NCI-H1694 treated with DMSO at 0.1 percent for 48 hours (cell line): ENCODE data around the gene KRTAP5-7.
"Not testable (repeated sequence)": the region's sequence is repeated elsewhere in the genome, so short reads cannot be mapped to it uniquely, and the experiment has no call there.

Source experiments
- DNase-seq: peaks from one replicate; lab custom pipeline; 2025; lab: John Stamatoyannopoulos, UW

The KRTAP5-7 gene

DNA sequence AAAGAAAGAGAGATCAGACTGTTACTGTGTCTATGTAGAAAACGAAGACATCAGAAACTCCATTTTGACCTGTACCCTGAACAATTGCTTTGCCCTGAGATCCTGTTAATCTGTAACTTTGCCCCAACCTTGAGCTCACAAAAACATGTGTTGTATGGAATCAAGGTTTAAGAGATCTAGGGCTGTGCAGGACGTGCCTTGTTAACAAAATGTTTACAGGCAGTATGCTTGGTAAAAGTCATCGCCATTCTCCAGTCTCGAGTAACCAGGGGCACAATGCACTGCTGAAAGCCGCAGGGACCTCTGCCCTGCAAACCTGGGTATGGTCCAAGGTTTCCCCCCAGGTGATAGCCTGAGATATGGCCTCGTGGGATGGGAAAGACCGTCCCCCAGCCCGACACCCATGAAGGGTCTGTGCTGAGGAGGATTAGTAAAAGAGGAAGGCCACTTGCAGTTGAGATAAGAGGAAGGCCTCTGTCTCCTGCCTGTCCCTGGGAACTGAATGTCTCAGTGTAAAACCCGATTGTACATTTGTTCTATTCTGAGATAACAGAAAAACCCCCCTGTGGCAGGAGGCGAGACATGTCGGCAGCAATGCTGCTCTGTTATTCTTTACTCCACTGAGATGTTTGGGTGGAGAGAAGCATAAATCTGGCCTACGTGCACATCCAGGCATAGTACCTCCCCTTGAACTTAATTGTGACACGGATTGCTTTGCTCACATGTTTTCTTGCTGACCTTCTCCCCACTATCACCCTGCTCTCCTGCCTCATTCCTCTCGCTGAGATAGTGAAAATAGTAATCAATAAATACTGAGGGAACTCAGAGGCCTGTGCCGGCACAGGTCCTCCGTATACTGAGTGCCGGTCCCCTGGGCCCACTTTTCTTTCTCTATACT lies 7.9 kb downstream of the KRTAP5-7 start:
- DNase-seq = not testable (repeated sequence)

DNA sequence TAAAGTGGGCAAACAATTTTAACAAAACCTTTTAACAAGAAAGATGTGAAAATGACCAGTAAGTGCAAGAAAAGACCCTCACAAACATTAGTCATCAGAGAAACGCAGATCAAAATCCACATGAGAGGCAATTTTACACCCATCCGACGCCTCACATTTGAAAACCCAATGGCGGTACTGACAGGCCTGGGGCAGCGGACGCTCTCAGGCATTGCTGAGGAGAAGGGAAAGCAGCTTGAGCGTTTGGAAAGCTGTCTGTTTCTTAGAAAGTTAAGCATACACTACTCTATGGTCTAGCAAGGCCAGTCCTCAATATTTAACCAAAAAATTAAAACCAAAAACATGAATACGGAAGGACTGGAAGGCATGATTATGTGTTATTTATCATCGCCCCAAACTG lies 8.8 kb downstream of the KRTAP5-7 start:
- DNase-seq = no peak

DNA sequence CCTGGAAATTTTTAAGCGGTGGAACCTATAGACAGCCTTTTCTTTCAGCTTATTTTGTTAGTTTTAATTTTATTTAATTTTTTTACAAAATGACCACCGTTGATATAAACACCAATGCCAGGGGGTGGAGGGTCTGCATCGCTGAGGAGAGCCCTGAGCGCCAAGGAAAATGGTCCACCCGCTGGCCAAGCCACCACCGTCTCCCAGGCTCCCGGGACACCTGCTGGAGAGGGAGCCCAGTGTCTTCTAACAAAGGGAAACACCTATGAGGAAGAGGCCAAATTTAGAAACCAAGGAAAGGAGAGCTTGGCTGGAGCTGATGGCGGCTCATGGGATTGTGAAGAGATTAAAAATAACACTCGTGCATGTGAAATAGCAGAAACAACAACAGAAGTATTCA lies 10.5 kb downstream of the KRTAP5-7 start:
- DNase-seq = no peak

DNA sequence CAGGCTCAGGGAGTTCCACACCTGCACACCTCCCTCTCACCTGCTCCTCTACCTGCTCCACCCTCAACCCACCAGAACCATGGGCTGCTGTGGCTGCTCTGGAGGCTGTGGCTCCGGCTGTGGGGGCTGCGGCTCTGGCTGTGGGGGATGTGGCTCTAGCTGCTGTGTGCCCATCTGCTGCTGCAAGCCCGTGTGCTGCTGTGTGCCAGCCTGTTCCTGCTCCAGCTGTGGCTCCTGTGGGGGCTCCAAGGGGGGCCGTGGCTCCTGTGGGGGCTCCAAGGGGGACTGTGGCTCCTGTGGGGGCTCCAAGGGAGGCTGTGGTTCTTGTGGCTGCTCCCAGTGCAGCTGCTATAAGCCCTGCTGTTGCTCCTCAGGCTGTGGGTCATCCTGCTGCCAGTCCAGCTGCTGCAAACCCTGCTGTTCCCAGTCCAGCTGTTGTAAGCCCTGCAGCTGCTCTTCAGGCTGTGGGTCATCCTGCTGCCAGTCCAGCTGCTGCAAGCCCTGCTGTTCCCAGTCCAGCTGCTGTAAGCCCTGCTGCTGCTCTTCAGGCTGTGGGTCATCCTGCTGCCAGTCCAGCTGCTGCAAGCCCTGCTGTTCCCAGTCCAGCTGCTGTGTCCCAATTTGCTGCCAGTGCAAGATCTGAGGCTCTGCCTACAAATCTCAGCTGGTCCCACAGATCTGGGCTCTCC lies 11.1 kb downstream of the KRTAP5-7 start, which contains the start of gene KRTAP5-8:
TSS of gene KRTAP5-8 (plus strand) at position 49 of the 689 bp plus-strand sequence. CDS start at position 80, 31 bp downstream.
- not testable (repeated sequence) for DNase-seq

DNA sequence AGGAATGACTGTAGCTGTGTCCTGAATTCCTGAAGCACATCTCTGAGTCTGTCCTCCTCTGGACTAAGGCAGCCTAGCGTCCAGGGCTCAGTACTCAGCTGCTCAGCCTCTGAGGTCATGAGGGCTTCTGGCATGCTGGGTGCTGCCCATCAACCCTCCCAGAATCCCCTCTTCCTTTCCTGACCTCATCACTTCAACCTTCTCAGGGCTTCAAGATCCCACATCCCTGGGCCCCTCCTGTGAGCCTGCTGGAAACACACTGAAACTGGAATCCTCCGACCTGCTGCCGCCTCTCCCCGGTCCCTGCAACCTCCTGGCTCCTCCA lies 11.6 kb downstream of the KRTAP5-7 start:
- no peak for DNase-seq

DNA sequence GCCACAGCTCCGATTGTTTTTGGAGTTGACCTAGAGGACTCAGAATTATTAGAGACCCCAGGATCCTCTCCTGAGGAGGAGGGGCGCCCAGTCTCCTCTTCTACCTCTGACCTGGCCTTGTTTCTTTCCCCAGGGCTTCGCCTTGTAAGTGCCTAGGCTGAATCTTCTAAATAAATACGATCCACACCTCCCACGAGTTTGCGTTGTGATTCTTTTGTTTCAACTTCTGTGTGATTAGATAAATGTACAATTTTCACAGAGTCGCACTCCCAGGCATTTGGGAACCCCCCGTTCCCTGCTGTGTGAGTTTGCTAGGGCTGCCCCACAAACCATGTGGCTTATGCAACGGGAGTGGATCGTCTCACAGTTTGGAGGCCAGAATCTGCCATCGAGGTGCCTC lies 11.9 kb downstream of the KRTAP5-7 start:
- DNase-seq = no peak

DNA sequence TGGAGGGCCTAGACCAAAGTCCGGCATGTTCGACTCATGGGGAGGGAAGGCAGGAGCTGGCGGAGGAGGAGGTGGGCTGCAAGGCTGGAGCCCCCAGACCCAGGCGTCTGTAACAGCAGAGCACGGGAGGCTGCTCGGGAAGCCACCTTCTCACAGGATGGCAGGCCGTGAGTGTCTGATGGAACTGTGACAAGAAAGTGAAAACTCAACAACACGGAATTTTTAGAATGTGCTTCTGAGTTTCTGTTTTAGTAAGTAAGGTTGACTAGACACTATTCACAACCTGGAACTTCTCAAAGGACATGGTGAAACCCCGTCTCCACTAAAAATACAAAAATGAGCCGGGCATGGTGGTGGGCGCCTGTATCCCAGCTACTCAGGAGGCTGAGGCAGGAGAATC lies 12.9 kb downstream of the KRTAP5-7 start:
- not testable (repeated sequence) for DNase-seq

DNA sequence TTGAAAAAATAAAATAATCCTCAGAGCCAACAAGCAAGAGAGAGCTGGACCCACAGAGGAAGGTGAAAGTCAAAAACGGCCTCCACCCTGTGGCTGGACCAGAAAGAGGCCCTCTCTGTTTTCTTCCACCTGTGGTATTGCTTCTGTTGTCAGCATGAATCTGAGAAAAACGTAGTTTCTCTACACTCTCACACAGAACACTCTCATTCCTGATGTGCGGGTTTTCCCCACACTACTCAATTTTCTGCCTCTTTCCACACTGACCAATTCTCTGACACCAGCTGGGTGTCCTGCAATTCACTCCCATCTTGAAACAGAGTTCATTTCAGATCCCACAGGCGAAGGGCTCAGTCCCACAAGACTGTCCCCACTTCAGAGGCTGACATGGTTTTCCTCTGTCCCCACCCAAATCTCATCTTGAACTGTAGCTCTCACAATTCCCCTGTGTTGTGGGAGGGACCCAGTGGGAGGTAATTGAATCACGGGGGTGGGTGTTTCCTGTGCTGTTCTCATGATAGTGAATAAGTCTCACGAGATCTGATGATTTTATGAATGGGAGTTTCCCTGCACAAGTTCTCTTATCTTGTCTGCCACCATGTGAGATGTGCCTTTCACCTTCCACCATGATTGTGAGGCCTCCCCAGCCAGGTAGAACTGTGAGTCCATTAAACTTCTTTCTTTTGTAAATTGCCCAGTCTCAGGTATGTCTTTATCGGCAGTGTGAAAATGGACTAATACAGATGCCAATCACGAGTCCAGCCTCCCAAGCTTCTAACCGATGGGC lies 13.6 kb downstream of the KRTAP5-7 start:
- DNase-seq = not testable (repeated sequence)

DNA sequence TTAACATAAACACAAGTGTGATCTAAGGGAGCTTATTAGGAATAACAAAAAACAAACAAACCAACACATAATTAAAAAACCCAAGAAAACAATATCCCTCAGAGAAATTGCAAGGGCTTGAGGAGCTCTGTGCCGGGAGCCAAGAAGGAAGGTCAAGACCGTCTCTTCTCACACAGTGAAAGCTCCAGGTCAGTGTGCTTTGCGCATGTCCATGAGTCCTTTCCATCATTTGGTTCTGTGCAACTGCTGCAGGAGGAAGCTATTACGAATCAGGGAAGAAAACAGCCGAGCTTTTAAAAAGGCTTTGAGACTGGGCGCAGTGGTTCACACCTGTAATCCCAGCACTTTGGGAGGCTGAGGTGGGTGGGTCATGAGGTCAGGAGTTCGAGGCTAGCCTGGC lies 15.3 kb downstream of the KRTAP5-7 start:
- DNase-seq = no peak

DNA sequence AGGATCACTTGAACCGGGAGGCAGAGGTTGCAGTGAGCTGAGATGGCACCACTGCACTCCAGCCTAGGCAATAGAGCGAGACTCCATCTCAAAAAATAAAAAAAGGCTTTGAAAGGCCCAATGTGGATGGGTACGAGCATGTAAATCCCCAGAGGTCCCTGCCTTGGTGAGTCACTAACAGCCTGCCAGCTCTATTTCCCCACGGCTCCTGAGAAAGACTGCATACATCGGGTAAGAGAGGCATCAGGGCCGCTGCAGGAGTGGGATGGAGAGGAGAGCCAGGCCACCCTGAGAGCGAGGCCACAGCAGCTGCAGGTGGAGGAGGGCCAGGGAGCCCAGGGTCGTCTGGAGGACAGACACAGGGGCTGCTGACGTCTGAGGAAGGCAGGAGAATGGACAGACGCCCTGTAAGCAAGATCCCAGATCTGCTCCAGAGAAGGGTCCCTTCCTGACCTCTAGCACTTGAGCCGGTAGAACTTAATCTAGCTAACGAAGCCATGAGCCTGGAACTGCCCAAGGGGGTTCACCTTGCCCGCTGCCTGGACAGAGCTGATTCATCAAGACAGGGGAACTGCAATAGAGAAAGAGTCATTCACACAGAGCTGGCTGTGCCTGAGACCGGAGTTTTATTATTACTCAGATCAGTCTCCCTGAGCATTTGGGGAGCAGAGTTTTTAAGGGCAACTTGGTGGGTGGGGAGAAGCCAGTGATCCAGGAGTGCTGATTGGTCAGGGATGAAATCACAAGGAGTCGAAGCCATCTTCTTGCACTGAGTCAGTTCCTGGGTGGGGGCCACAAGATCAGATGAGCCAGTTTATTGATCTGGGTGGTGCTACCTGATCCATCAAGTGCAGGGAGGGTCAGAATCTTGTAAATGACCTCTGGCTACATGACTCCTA lies 16.1 kb downstream of the KRTAP5-7 start:
- no peak for DNase-seq

DNA sequence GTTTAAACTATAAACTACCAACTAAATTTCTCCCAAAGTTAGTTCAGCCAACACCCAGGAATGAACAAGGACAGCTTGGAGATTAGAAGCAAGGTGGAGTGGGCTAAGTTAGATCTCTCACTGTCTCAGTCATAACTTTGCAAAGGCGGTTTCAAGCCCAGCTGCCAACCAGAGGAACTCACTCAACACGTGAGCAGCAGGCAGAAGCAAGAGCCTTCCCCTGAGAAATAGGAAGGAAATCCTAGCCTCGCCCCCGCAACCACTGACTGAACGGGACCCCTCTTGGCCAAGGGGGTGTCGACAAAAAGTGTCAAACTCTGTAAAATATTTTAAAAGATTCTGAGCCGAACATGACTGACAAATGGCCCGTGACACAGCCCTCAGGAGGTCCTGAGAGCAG lies 16.8 kb downstream of the KRTAP5-7 start:
- no peak for DNase-seq

DNA sequence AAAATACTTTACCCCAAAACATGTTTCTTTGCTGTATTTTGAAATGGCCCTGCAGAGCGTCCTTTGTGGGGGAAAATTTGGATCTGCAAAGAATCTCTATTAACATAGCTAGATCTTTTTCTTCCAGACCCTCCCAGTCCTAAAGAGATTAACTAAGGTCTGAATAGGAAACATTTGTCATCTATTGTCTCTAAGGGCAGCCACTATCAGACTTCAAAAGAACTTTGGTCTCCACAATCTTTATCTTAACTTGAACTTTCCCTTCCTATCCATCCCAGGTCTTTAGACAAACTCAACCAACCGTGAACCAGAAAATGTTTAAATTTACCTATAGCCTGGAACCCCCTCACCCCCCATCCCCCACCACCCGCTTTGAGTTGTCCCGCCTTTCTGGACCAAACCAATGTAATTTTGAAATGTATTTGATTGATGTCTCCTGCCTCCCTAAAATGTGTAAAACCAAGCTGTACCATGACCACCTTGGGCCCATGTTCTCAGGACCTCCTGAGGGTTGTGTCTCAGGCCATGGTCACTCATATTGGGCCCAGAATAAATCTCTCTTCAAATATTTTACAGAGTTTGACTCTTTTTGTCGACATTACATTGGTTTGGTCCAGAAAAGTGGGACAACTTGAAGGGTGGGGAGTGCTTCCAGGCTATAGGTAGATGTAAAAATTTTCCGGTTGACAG lies 17.6 kb downstream of the KRTAP5-7 start:
- no peak for DNase-seq

DNA sequence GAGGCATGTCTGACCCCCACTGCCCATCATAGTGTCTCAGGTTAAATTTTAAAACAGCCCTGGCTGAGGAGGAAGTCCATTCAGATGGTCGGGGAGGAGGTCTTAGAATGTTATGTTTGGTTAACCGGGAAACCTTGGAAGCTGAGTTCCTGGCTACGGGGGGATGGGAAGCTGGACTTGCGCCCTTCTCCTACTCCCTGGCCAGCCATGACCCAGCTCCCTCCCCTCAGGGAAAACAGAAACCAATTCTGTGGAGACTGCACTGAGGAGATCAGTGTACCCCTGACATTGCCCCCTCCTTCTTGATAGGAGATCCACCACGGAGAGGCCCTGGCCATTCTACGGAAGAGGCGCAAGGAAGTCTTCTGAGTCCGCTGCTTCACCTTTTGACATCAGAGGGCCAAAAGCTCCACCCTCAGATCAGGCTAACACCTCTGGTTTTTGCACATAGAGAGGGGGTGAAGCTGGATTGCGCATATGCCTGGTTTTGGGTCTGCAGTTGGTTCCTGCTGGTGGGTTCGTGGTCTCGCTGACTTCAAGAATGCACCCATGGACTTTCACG lies 18.4 kb downstream of the KRTAP5-7 start:
- no peak for DNase-seq

DNA sequence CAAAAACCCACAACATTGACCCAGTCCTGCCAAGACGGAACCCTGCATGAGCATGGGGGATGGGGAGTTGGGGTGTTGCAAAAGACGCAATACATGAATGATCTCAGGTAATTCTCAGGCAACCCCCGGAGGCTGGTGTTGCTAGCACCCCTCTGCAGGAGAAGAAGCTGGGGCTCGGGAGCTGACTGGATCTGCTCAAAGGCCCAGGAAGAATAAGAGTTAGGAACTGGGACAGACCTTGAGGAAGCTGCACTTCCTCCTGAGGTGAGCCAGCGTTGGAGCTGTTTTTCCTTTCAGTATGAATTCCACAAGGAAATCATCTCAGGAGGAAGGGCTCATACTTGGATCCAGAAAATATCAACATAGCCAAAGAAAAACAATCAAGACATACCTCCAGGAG lies 21.1 kb downstream of the KRTAP5-7 start, which contains the start of gene KRTAP5-9:
TSS of gene KRTAP5-9 (plus strand) at position 301 of the 400 bp plus-strand sequence. CDS start 238 bp downstream, outside the sequence.
- DNase-seq = no peak

DNA sequence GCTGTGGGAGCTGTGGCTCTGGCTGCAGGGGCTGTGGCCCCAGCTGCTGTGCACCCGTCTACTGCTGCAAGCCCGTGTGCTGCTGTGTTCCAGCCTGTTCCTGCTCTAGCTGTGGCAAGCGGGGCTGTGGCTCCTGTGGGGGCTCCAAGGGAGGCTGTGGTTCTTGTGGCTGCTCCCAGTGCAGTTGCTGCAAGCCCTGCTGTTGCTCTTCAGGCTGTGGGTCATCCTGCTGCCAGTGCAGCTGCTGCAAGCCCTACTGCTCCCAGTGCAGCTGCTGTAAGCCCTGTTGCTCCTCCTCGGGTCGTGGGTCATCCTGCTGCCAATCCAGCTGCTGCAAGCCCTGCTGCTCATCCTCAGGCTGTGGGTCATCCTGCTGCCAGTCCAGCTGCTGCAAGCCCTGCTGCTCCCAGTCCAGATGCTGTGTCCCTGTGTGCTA lies 21.7 kb downstream of the KRTAP5-7 start:
- DNase-seq = no peak

DNA sequence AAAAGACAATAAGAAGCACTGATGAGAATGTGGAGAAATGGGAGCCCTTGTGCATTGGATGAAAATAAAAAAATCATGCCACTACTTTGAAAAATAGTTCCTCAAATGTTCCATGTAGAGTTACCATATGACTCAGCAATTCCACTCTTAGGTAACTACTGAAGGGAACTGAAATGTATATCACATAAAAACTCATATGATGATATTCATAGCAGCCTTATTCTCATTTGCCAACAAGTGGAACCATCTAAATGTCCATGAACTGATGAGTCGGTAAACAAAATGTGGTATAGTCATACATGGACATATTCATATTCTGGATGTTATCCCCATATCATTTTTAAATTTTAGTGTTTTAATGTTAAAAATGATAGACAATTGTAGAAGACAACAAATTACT lies 24.6 kb downstream of the KRTAP5-7 start:
- no peak for DNase-seq

DNA sequence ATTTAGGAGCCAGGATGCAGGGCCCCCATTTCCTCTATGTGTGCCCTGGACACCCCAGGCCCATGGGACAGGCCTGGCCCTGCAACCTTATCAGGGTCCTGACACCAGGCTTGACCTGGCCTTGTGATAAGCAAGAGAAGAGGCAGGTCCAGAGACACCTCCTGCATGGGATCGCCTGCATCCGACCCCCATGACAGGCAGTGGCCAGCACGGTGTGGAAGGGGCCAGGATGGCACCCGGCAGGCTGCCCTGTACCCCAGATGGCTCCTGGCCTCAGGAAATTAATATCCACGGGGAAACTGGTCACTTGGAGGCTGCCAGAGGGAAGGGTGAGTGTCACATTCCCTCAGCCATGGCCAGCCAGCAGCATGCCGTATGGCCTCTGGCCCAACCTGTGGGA lies 27.9 kb downstream of the KRTAP5-7 start:
- DNase-seq = no peak

DNA sequence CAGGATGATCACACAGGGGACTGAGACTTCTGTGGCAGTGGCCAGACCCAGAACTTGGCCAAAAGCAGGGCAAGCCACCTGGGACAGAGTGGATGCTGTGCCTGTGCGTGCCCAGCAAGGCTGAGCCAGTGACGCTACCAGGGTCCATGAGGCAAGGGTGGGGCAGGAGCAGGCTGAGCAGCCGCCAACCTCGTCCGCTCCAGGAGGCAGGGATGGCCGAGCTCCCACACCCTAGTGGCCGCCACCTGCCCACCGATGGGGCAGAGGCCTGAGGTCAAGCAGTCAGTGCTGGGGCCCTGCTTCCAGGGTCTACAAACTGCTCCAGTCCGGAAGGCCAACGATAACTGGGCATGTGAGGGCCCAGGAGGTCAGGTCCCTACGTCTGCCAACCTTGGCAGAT lies 28.4 kb downstream of the KRTAP5-7 start:
- DNase-seq = no peak

DNA sequence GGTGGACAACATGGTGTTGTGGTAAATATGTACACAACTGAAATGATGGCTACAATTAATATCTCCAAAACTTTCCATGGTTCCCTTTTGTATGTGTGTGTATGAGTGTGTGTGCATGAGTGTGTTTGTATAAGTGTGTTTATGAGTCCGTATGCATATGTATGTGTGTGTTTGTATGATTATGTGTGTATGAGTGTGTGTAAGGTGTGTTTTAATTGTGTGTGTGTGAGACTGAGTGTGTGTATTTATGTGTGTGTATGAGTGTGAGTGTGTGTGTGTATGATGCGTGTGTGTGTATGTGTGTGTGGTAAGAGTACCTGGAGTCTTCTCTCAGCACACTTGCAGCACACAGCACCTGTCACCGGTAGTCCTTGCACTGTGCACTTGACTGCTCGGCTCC lies 29.0 kb downstream of the KRTAP5-7 start:
- no peak for DNase-seq

DNA sequence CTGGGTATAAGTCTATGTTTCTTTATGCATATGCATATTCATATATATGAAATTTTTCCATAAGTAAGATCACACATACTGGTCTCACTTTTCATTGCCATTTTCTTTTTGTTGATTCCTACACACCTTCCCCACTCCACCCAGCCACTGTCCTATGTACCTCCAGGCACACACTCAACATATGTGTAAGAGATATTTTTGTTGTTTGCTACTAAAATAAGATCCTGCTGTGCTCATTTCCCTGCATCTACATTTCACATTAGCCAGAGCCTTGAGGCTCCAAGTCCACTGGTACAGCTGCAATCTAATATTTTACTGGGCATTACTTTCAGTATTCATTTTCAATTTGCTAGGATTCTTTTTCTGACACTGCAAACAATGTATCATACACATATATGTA lies 30.2 kb downstream of the KRTAP5-7 start:
- no peak for DNase-seq
